PC-3 (cell line): Measurements from ENCODE around the gene PELI1. TPM values are rescaled to one million over a fixed set of nuclear protein-coding genes. Genes with fewer than 3 reads are reported as not detected.

Experiments
- ATAC-seq: fragments of 200-7000 bp; cut with Tn5 transposase; 2 replicates; pipeline ENCODE4 v1.9.1; 2020; ENCODE audit warnings: mild to moderate bottlenecking, moderate library complexity
- BruUV-seq: library from RNA; stranded (reverse); fragments of 400-500 nt; replicated peaks from 2 replicates; lab custom pipeline; 2021; lab: Mats Ljungman, UMichigan
- CTCF ChIA-PET: fragments of 300-600 bp; sonication (Branson Sonifier 250); formaldehyde crosslinking; loops from one replicate; lab custom pipeline; 2022; ENCODE audit warnings: antibody characterized with exemption; lab: Charles Lee
- POLR2A ChIA-PET: fragments of 300-600 bp; sonication (Branson Sonifier 250); formaldehyde crosslinking; loops from one replicate; lab custom pipeline; 2022; ENCODE audit warnings: antibody characterized with exemption; ENCODE audit not compliant: unreplicated experiment; lab: Charles Lee
- DNase-seq: peaks from one replicate; pipeline ENCODE4 v3.0.0-alpha.2; 2015
- H2AFZ ChIP-seq: fragments of 300-600 bp; sonication (generic); 2 replicates; pipeline ENCODE4 v1.6.0; 2016; ENCODE audit warnings: antibody characterized with exemption, low read length
- H3F3A ChIP-seq: fragments of 300-600 bp; sonication (generic); one replicate; pipeline ENCODE4 v1.6.0; 2017; ENCODE audit warnings: antibody characterized with exemption, low read length, control low read depth, mild to moderate bottlenecking; ENCODE audit not compliant: unreplicated experiment
- H3K27ac ChIP-seq: fragments of 300-600 bp; sonication (generic); 2 replicates; pipeline ENCODE4 v1.5.1; 2016; ENCODE audit warnings: mild to moderate bottlenecking, low read length
- H3K27me3 ChIP-seq: fragments of 300-600 bp; sonication (generic); 2 replicates; pipeline ENCODE4 v1.6.1; 2016; ENCODE audit warnings: low read length, mixed read lengths
- H3K36me3 ChIP-seq: fragments of 300-600 bp; sonication (generic); 2 replicates; pipeline ENCODE4 v1.6.1; 2016; ENCODE audit warnings: low read depth, mixed run types, low read length, mixed read lengths
- H3K4me1 ChIP-seq: fragments of 300-600 bp; sonication (generic); 2 replicates; pipeline ENCODE4 v1.5.1; 2016; ENCODE audit warnings: low read length; ENCODE audit not compliant: insufficient read depth
- H3K4me2 ChIP-seq: fragments of 300-600 bp; sonication (generic); 2 replicates; pipeline ENCODE4 v1.6.0; 2016; ENCODE audit warnings: low read length
- H3K4me3 ChIP-seq: fragments of 300-600 bp; sonication (generic); 2 replicates; pipeline ENCODE4 v1.5.1; 2016; ENCODE audit warnings: mild to moderate bottlenecking, low read length, mixed read lengths
- H3K79me2 ChIP-seq: fragments of 300-600 bp; sonication (generic); 2 replicates; pipeline ENCODE4 v1.6.1; 2017; ENCODE audit warnings: low read length, mixed read lengths
- H3K9ac ChIP-seq: fragments of 300-600 bp; sonication (generic); 2 replicates; pipeline ENCODE4 v1.6.0; 2016; ENCODE audit warnings: mild to moderate bottlenecking, low read length
- H3K9me2 ChIP-seq: fragments of 300-600 bp; sonication (generic); replicated peaks from 2 replicates; pipeline ENCODE4 v1.6.1; 2016; ENCODE audit warnings: mixed run types, low read length, mixed read lengths
- H3K9me3 ChIP-seq: fragments of 300-600 bp; sonication (generic); 2 replicates; pipeline ENCODE4 v1.6.1; 2016; ENCODE audit warnings: low read length, mixed read lengths
- H4K20me1 ChIP-seq: fragments of 300-600 bp; sonication (generic); 2 replicates; pipeline ENCODE4 v1.6.1; 2016; ENCODE audit warnings: low read length, mixed read lengths
- EZH2 ChIP-seq: fragments of 300-600 bp; sonication (generic); IDR thresholded peaks from one replicate; pipeline ENCODE4 v1.6.1; 2017; ENCODE audit warnings: antibody characterized with exemption, mild to moderate bottlenecking, low read length; ENCODE audit not compliant: unreplicated experiment
- EZH2phosphoT487 ChIP-seq: fragments of 300-600 bp; sonication (generic); IDR thresholded peaks from 2 replicates; pipeline ENCODE4 v1.6.1; 2018; ENCODE audit warnings: mild to moderate bottlenecking, antibody characterized with exemption, low read length, borderline replicate concordance
- intact Hi-C: fragments of 100-400 bp; cut with micrococcal nuclease; formaldehyde crosslinking; loops from 2 replicates; pipeline ENCODE4 v1.9.0; 2023
- total RNA-seq: library from RNA; depleted of rRNA; stranded (reverse); fragments of >200 nt; gene quantifications from 2 replicates; pipeline ENCODE4 v1.2.3, GENCODE V29; 2014
- TF ChIP-seq, protein P1 (sequence below): fragments of 300-600 bp; sonication (generic); conservative IDR thresholded peaks from 2 replicates; pipeline ENCODE4 v1.5.1; 2017; ENCODE audit warnings: antibody characterized with exemption, low read depth, mild to moderate bottlenecking, low read length

The PELI1 gene
- total RNA-seq, 1 experiment from 2014 or later: 5.6 TPM

DNA sequence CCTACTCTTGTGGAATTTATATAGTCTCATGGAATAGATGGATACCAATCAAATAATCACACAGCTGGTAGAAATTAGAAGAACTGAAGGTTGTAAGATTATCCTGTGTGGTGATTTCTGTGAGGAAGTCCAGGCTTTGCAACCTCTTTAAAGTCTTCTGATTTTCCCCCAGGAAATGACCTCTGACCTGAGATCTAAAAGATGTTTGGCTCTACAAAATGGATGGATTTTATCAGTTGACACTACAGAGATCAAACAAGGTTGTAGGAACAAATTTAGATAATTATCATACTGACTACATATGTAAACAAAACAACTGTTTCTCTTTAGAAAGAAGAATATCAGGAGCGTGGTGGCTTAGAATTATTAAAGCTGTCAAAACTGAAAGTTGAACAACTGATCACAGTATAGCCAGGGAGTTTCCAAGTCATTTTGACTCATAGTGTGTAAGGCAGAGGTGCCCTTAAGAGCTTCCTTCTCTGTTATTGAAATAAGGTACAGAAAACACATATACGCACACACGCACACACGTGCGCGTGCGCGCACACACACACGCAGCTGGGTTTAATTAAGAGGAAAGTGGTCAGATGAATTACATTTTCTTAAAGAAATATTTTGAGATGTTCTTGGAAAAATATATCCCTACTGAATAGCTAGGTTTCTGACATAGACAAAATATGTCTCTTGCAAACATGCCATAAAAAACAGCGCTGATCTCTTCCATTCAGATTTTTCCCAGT is 35.5 kb upstream of the PELI1 start:
- DNase-seq (no peak), ATAC-seq (no peak)
- TF ChIP-seq, protein P1, sequence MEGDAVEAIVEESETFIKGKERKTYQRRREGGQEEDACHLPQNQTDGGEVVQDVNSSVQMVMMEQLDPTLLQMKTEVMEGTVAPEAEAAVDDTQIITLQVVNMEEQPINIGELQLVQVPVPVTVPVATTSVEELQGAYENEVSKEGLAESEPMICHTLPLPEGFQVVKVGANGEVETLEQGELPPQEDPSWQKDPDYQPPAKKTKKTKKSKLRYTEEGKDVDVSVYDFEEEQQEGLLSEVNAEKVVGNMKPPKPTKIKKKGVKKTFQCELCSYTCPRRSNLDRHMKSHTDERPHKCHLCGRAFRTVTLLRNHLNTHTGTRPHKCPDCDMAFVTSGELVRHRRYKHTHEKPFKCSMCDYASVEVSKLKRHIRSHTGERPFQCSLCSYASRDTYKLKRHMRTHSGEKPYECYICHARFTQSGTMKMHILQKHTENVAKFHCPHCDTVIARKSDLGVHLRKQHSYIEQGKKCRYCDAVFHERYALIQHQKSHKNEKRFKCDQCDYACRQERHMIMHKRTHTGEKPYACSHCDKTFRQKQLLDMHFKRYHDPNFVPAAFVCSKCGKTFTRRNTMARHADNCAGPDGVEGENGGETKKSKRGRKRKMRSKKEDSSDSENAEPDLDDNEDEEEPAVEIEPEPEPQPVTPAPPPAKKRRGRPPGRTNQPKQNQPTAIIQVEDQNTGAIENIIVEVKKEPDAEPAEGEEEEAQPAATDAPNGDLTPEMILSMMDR: no peak
- TF ChIP-seq EZH2phosphoT487 (no peak), EZH2 (no peak)
- Histone ChIP-seq H3K27me3 (0 out of 2 replicates have a peak, but pooled peaks cover 4% of the 10 kb centered on the region), H3K27ac (no peak overlapping the region), H3K4me2 (no peak overlapping the region), H3K36me3 (no peaks in the 10 kb centered on the region), H4K20me1 (no peaks in the 10 kb centered on the region), H3K9me3 (no peaks in the 10 kb centered on the region), H3K9me2 (no peaks in the 10 kb centered on the region), H3F3A (no peaks in the 10 kb centered on the region), H3K79me2 (no peaks in the 10 kb centered on the region), H3K9ac (no peak overlapping the region), H3K4me1 (no peaks in the 10 kb centered on the region), H3K4me3 (no peak overlapping the region), H2AFZ (no peak overlapping the region)
- ChIA-PET CTCF (no interaction called here), POLR2A (no interaction called here)
- intact Hi-C loops: no loop called here
- no TSS peak for BruUV-seq

DNA sequence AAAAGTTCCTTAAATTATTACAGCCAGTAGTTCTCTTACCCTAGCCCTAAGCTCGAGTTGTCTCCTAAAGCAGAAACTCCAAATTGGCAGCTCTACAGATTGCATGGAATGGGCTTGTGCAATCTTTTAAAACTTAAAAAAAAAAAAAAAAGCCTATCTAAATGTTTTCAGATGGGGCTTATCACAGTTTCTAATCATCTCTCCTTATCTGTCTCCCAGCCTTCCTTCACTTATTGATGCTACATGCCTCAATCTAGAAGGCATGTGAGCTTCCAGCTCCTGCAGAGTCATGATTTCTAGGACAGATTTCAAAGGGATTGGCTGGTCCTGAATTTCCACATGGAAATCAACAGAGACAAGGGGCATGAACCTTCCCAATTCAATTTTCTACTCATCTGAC is 33.1 kb upstream of the PELI1 start:
- intact Hi-C loops: no loop called here
- Histone ChIP-seq H4K20me1 (no peaks in the 10 kb centered on the region), H3K9me2 (no peaks in the 10 kb centered on the region), H3K4me2 (no peak overlapping the region), H3K4me3 (no peak overlapping the region), H3K27ac (no peak overlapping the region), H3K27me3 (no peaks in the 10 kb centered on the region), H3K9me3 (no peaks in the 10 kb centered on the region), H3F3A (no peaks in the 10 kb centered on the region), H3K36me3 (no peaks in the 10 kb centered on the region), H2AFZ (no peak overlapping the region), H3K9ac (no peak overlapping the region), H3K4me1 (no peaks in the 10 kb centered on the region), H3K79me2 (no peaks in the 10 kb centered on the region)
- CTCF ChIA-PET: no interaction called here
- POLR2A ChIA-PET: no interaction called here
- ATAC-seq (no peak), DNase-seq (no peak)
- TF ChIP-seq EZH2 (no peak), EZH2phosphoT487 (no peak)
- TF ChIP-seq, protein P1: no peak
- no TSS peak for BruUV-seq

DNA sequence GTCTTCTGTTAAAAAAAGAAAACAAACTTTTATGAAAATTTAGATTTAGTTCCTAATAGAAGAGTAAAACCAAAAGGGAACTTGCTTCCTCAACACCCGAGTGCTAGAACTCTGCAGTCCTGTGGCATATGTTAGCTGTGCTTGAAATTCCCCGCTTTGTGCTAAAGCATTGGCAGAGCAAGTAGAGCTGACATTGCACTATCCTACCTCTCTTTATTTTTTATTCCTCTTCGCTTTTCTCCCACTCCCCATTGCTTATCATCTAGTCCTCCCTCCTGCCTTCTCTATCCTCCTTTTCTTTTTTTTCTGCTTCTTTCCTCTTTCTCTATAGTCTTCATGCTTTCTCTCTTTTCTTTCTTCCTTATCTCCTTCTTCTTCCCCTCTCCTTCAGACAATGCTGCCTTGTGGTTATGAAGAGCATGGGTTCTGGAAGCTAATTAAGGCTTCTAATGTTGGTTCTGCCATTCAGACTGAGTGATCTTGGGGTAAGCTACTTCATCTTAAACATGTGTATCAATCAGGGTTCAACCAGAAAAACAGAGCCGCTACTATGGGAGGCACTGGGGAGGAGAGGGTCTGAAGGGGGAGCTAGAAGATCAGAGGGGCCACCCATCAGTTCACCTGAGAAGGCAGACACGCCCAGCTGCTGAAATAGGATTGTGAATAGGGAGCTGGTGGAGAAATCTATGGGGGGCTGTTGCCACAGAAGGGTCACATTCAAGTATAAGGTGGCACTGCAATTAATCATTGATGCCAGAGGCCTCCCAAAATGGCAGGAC is 31.4 kb upstream of the PELI1 start:
- Histone ChIP-seq H3K9ac (no peak overlapping the region), H2AFZ (no peak overlapping the region), H3K4me2 (no peak overlapping the region), H3F3A (no peaks in the 10 kb centered on the region), H3K9me3 (no peaks in the 10 kb centered on the region), H3K27me3 (no peaks in the 10 kb centered on the region), H3K79me2 (no peaks in the 10 kb centered on the region), H4K20me1 (no peaks in the 10 kb centered on the region), H3K27ac (no peak overlapping the region), H3K4me3 (no peak overlapping the region), H3K9me2 (no peaks in the 10 kb centered on the region), H3K4me1 (no peaks in the 10 kb centered on the region), H3K36me3 (no peaks in the 10 kb centered on the region)
- DNase-seq (no peak), ATAC-seq (no peak)
- intact Hi-C loops: no loop called here
- TF ChIP-seq, protein P1: no peak
- TF ChIP-seq EZH2phosphoT487 (no peak), EZH2 (no peak)
- CTCF ChIA-PET: no interaction called here
- no TSS peak for BruUV-seq
- POLR2A ChIA-PET: no interaction called here
